Activated gamma-delta T cell (primary cell): ENCODE measurements around the gene APC.
A peak's percentile ranks its signal among the peaks of the same experiment; 100 is the strongest.
"Not testable (repeated sequence)": the region's sequence is repeated elsewhere in the genome, so short reads cannot be mapped to it uniquely, and the experiment has no call there.

ENCODE experiments used
- DNase-seq: peaks from one replicate; lab custom pipeline; 2025; lab: John Stamatoyannopoulos, UW

APC gene

DNA sequence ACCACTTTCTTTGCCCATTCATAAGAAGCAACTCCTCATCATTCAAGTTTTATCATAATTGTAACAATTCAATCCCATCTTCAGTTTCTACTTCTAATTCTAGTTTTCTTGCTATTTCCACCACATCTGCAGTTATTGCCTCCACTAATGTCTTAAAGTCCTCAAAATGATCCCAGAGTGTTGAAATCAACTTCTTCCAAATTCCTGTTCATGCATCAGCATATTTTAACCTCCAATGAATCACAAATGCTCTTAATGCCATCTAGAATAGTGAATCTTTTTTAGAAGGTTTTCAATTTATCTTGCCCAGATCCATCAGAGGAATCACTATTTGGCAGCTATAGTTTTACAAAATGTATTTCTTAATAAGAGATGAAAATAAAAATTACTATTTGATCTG lies 120.2 kb downstream of the APC start:
- DNase-seq = no peak

GRCh38 chr5:112860571-112860928 lies 122.9 kb downstream of the APC start:
- DNase-seq = not testable (repeated sequence)

DNA sequence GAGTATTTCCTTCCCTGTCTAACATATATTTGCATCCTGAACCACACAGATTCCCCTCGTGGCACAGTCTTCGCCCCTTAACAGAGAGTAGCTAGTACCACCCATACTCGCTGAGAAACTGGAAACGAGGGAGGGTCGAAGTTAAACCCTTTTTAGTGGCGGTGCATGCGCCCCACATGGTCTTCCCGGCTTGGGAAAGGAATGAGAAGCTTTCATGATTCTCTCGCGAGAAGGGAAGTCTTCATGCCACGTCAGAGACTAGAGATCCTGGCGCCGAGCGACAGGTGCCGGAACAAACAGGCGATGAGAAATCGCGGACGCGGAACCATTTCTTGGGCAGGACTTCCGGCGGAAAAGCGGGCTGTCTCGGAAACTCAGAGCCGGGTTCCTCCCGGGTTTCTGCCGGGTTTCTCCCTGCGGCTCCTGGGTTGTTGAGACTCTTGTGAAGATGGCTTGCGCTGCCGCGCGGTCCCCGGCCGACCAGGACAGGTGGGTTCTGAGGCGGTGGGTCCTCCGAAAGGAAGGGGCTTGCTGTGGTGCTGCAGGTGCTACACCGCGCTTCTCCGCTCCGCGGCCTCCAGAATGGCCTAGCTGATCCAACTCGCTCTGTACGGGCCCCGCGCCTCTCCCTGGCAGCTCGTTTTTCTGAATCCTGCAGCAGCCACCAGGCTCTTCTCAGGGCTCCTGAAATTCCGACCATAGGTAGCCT lies 123.4 kb downstream of the APC start, which contains the start of gene SRP19:
SRP19 (plus strand) TSS at position 359 of the 709 bp plus-strand sequence; CDS start at position 449, 90 bp downstream.
- peak; percentile 60 for DNase-seq

DNA sequence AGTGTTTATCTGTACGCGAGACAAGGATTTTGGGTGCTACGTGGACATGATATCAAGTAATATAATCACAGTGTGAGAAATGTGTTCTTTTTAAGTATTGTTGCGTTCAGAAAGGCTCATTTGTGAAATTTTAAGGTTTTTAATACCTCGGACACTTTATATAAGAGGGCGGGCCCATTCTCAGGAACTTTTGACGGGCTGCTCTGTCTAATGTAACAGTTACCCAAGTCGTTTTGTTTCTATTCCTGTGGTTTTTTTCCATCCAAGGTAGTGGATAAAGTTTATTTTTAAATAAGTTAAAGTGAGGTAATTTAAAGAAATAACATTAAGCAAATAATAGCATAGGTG lies 123.9 kb downstream of the APC start:
- DNase-seq = no peak

GRCh38 chr5:112862085-112862484 lies 124.4 kb downstream of the APC start:
- no peak for DNase-seq

GRCh38 chr5:112863549-112863948 lies 125.9 kb downstream of the APC start:
- DNase-seq = no peak

DNA sequence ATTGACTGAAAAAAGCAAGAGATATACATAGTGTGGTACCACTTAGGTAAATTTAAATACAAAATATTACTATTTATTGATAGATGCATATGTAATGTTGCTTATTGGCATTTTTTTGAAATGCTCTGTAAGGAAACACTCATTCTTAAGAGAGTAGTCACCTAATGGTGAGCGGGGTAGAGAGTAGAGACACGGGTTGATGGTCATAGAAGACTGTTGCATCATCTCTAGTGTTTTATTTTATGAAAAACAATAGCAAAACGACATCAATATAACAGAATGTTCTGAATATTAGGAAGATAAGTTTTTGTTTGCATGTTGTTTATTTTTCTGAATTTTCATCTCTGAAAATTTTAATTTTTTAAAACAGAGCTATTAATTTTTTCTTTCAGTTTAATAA lies 127.4 kb downstream of the APC start:
- DNase-seq = no peak

DNA sequence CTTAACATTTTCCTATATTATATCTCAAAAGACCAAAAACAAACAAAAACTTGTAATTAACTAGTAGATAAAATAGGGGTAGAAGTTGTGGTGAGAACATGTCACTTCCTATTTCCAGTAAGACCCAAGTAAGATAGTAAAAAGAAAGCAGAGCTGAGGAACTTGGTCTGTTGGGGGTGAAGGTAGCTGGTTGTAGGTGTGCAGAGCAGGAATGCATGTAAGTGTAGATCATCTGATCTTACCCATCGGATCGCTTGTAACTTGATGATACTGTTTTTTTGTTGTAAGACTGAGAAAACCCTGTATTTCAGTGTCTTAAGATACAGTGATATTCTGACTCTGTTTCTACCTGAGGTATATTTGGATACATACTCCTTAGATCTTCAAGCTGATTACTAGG lies 129.1 kb downstream of the APC start:
- DNase-seq = no peak

- no peak for DNase-seq
These were observed 129.7 kb downstream of the APC start for GRCh38 chr5:112867411-112867810.

- DNase-seq = no peak
These were observed 132.3 kb downstream of the APC start for GRCh38 chr5:112869948-112870347.

DNA sequence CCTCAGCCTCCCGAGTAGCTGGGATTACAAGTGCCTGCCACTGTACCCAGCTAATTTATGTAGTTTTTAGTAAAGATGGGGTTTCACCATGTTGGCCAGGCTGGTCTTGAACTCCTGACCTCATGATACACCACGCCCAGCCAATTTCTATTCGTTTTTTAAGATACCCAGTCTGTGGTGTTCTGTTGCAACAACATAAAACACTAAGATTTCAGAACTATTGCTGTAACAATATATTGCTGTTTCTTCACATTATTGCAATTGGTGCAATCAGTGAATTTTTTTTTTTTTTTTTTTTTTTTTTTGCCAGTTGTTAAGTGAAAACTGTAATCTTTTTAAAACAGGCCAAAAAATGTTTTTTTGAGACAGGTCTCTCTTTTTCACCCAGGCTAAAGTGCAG lies 133.3 kb downstream of the APC start:
- no peak for DNase-seq

DNA sequence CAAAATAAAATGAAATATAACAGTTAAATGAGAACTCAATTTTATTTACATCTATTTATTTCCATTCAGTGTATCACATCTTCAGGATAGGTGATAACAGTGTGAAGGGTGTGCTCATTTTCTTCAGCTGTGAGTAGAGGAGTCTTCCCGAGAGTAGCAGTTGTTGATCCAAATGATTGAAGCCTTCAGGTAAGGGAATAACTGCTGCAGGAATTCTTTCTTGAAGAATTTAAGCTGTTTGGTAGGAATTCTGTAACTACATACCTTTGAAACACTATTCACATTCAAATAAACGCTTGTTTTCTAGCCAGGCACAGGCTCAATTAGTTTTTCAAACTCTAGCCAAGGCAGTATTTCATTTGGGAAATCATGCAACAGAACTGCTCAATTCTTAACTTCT lies 138.7 kb downstream of the APC start:
- DNase-seq = no peak

DNA sequence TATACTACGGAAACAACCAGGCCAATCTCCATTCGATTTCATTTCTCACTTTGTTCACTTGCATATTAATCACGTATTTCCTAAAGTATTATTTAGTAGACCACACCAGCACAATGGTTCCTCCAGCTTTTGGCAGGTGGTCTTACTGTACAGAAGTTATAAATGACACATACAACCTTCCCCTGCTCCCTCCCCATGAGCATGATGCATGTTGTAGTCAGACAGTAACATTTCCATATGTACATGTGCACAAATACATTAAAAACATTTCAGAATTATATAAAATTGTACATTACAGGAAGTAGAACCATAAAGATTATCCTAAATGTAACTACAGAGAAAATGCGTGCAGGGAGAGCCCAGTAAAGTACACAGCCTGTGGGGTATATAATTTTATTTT lies 140.4 kb downstream of the APC start:
- no peak for DNase-seq

DNA sequence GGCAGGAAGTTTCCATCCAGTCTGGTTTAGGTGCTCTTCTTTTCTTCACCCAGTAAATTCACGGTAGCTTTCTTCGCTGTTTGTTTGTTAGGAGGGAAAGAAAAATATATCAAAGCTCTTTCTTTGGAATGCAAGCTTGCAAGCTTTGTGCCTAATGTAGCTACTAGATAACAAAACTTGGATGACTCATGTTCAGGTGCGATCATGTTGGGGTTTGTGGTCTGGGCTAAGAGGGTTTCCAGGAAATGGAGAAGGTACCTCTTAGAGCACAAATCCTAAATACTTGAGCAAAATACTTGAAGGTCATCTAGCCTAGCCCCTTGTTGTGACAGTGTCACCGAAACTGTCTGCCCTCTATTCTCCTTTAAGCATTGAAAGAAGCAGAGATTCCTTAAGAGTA lies 141.1 kb downstream of the APC start:
- DNase-seq = no peak

- DNase-seq = no peak
These were observed 142.7 kb downstream of the APC start for GRCh38 chr5:112880219-112880964.

GRCh38 chr5:112883192-112883591 lies 145.5 kb downstream of the APC start:
- no peak for DNase-seq

- no peak for DNase-seq
These were observed 147.3 kb downstream of the APC start for GRCh38 chr5:112885001-112885400.

DNA sequence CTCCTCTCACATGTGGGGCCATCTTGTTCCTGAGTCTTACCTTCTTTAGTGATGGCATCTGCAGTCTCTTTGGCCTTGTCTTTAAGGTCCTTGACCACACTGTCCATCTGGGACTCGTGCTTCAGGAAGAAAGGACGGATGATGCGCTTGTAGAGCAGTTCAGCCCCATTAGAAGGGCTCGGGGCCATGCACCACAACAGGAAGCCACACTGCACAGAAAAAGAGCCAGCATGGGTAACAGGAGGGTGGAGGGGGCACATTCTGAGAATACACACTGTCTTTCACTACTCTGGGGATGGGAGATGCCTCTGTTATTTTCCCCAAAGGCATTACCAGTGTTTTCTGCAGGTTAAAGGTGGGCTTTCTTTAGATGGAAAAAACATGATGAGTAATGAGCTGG lies 149.3 kb downstream of the APC start:
- DNase-seq = no peak

DNA sequence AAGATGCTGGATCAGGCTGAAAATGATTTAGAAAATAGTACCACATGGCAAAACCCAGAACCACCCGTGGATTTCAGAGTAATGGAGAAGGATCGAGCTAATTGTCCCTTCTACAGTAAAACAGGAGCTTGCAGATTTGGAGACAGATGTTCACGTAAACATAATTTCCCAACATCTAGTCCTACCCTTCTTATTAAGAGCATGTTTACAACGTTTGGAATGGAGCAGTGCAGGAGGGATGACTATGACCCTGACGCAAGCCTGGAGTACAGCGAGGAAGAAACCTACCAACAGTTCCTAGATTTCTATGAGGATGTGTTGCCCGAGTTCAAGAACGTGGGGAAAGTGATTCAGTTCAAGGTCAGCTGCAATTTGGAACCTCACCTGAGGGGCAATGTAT lies 154.4 kb downstream of the APC start:
- not testable (repeated sequence) for DNase-seq

- no peak for DNase-seq
These were observed 155.1 kb downstream of the APC start for GRCh38 chr5:112892776-112893175.

GRCh38 chr5:112895682-112896081 lies 158.0 kb downstream of the APC start:
- DNase-seq = no peak
